ENCODE results near the gene PDK2. TPM values are rescaled to one million over a fixed set of nuclear protein-coding genes. Genes with fewer than 3 reads are reported as not detected.
A peak's percentile ranks its signal among the peaks of the same experiment; 100 is the strongest.

PDK2 gene
- total and polyA plus RNA-seq, 10 of the 15 experiments (the other 5 are each of a cell fraction or from before 2014, with no cell fraction given) = 0.98 to 22.6 (median 12.3) TPM

DNA sequence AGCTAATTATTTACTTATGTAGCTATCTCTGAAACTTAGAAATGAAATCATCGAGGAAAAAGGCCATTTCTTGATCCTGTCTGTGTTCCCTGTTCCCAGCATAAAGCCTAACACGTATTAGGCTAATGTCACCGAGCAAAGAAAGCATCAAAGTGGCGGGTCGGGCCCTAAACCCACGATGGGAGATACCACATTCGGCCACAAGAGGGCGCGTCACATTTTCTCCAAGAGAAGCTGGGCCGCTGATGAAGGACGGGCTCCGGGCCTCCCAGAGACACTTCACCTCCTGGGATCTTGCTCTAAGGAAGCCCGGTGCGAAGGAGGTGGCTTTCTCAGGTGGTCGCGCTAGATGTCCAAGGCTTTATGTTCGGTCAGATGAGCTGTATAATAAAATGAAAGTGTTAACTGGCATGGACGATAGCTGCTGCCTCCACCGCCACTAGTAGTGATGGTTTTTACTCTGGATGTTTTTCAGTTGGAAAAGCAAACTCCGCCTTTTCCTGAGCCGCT is 853 bp upstream of the PDK2 start:
- FAIRE-seq = peak; percentile 97
- H3K9ac ChIP-seq (ENCODE audit: control insufficient read depth, insufficient read depth, low read length) = peak overlapping the region; percentile 52
- POLR2A ChIA-PET = interaction anchor here (0.5 to 1.5 kb wide), 8 partner anchors 37 to 345 kb away, joined by 3 to 5 read pairs (median 4); partner anchors contain the start of gene SGCA
- H4K20me1 ChIP-seq (ENCODE audit: control insufficient read depth, insufficient read depth) = no peaks in the 10 kb centered on the region
- SMC1A ChIA-PET (ENCODE audit: uncharacterized antibody, unreplicated experiment) = interaction anchor here (0.6 to 3.7 kb wide), 29 partner anchors 9 to 528 kb away, joined by 3 to 23 read pairs (median 6); partner anchors contain the start of genes ITGA3, PPP1R9B and SGCA
- ATAC-seq = peak; percentile 78
- peak overlapping the region; percentile 98 for H2AFZ ChIP-seq (ENCODE audit: control insufficient read depth, low read depth, low read length)
- CTCF ChIA-PET = interaction anchor here (0.6 to 5.7 kb wide), 84 partner anchors 8 to 902 kb away, joined by 3 to 64 read pairs (median 5); partner anchors contain the start of genes COL1A1, ITGA3, LRRC59 and PPP1R9B
- peak; percentile 41 for DNase-seq (ENCODE audit: low read depth, low spot score)
- H3K4me3 ChIP-seq = peak overlapping the region; percentile 71
- peak overlapping the region; percentile 100 for H3K4me2 ChIP-seq (ENCODE audit: control insufficient read depth, insufficient read depth)
- RAD21 ChIA-PET (ENCODE audit: unreplicated experiment) = interaction anchor here (0.7 to 2.5 kb wide), 17 partner anchors 9 to 238 kb away, joined by 3 to 17 read pairs (median 5); partner anchors contain the start of gene COL1A1
- H3K36me3 ChIP-seq (ENCODE audit: control insufficient read depth in 2 of 2, insufficient read depth in 2 of 2, low read length in 1 of 2) = no peaks in the 10 kb centered on the region
- BruUV-seq (replicated peaks) = no TSS peak
- H3K79me2 ChIP-seq (ENCODE audit: control insufficient read depth, insufficient read depth, low read length) = no peaks in the 10 kb centered on the region
- WGBS (ENCODE audit: insufficient coverage, insufficient replicate concordance, low lambda C conversion rate, missing lambda C conversion rate) = 1% methylated on average over 21 of the region's 21 CpGs
- in situ Hi-C loops (cut with MboI) = loop anchor here (5.0 kb wide), 1 partner anchor 67 kb away; no protein-coding TSS in a partner anchor
- peak overlapping the region; percentile 14; the same call in 1 of the 2 replicates for H3K27ac ChIP-seq (ENCODE audit: control insufficient read depth, insufficient read depth)
- H3K4me1 ChIP-seq (ENCODE audit: control insufficient read depth, insufficient read depth, low read length) = peaks cover 17% of the 10 kb centered on the region
- no peaks in the 10 kb centered on the region for H3K9me3 ChIP-seq (replicated peaks; ENCODE audit: control insufficient read depth, insufficient read depth, low read length)
- intact Hi-C loops (cut with micrococcal nuclease; ENCODE audit: unreplicated experiment) = loop anchor here (1.0 to 2.0 kb wide), 3 partner anchors 37 to 203 kb away; partner anchors contain the start of gene ITGA3
- no peaks in the 10 kb centered on the region for H3K27me3 ChIP-seq (replicated peaks in 1 of 2; ENCODE audit: control insufficient read depth in 2 of 2, insufficient read depth in 2 of 2, low read length in 1 of 2)
- TF ChIP-seq RELA (IDR thresholded peaks at IDR 0.05; ENCODE audit: borderline replicate concordance, partially characterized antibody) = peak; percentile 66
- peak; percentile 51 for TF ChIP-seq RAD21 (IDR thresholded peaks at IDR 0.05; ENCODE audit: insufficient read depth, low read depth, low read length)
- 0 out of 2 replicates have a peak, but pooled peaks have one; percentile 11 for TF ChIP-seq EED (IDR thresholded peaks at IDR 0.05; ENCODE audit: low read depth)
- TF ChIP-seq NRF1 (conservative IDR thresholded peaks at IDR 0.05; ENCODE audit: low read depth, low read length) = no peak
- TF ChIP-seq RUNX3 (IDR thresholded peaks at IDR 0.05; ENCODE audit: low read length) = peak; percentile 48; the same call in 1 of the 2 replicates
- peak; percentile 62 for TF ChIP-seq SMC3 (IDR thresholded peaks at IDR 0.05; ENCODE audit: borderline replicate concordance, low read length)
- TF ChIP-seq, protein P1, sequence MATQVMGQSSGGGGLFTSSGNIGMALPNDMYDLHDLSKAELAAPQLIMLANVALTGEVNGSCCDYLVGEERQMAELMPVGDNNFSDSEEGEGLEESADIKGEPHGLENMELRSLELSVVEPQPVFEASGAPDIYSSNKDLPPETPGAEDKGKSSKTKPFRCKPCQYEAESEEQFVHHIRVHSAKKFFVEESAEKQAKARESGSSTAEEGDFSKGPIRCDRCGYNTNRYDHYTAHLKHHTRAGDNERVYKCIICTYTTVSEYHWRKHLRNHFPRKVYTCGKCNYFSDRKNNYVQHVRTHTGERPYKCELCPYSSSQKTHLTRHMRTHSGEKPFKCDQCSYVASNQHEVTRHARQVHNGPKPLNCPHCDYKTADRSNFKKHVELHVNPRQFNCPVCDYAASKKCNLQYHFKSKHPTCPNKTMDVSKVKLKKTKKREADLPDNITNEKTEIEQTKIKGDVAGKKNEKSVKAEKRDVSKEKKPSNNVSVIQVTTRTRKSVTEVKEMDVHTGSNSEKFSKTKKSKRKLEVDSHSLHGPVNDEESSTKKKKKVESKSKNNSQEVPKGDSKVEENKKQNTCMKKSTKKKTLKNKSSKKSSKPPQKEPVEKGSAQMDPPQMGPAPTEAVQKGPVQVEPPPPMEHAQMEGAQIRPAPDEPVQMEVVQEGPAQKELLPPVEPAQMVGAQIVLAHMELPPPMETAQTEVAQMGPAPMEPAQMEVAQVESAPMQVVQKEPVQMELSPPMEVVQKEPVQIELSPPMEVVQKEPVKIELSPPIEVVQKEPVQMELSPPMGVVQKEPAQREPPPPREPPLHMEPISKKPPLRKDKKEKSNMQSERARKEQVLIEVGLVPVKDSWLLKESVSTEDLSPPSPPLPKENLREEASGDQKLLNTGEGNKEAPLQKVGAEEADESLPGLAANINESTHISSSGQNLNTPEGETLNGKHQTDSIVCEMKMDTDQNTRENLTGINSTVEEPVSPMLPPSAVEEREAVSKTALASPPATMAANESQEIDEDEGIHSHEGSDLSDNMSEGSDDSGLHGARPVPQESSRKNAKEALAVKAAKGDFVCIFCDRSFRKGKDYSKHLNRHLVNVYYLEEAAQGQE (IDR thresholded peaks at IDR 0.05; ENCODE audit: low read depth, low read length) = no peak
- TF ChIP-seq YY1 (IDR thresholded peaks at IDR 0.05; ENCODE audit: low read depth, low read length) = peak; percentile 59; the same call in 1 of the 2 replicates
- TF ChIP-seq, protein P2, sequence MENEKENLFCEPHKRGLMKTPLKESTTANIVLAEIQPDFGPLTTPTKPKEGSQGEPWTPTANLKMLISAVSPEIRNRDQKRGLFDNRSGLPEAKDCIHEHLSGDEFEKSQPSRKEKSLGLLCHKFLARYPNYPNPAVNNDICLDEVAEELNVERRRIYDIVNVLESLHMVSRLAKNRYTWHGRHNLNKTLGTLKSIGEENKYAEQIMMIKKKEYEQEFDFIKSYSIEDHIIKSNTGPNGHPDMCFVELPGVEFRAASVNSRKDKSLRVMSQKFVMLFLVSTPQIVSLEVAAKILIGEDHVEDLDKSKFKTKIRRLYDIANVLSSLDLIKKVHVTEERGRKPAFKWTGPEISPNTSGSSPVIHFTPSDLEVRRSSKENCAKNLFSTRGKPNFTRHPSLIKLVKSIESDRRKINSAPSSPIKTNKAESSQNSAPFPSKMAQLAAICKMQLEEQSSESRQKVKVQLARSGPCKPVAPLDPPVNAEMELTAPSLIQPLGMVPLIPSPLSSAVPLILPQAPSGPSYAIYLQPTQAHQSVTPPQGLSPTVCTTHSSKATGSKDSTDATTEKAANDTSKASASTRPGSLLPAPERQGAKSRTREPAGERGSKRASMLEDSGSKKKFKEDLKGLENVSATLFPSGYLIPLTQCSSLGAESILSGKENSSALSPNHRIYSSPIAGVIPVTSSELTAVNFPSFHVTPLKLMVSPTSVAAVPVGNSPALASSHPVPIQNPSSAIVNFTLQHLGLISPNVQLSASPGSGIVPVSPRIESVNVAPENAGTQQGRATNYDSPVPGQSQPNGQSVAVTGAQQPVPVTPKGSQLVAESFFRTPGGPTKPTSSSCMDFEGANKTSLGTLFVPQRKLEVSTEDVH (IDR thresholded peaks at IDR 0.05; ENCODE audit: low read depth, partially characterized antibody) = peak; percentile 52
- peak; percentile 48; the same call in 1 of the 2 replicates for TF ChIP-seq SMARCA5 (IDR thresholded peaks at IDR 0.05)
- TF ChIP-seq FOXM1 (IDR thresholded peaks at IDR 0.05; ENCODE audit: low read depth, low read length) = 0 out of 2 replicates have a peak, but pooled peaks have one; percentile 4
- no peak for TF ChIP-seq SMAD5 (IDR thresholded peaks at IDR 0.05; ENCODE audit: low read depth)
- peak; percentile 21 for TF ChIP-seq SP1 (IDR thresholded peaks at IDR 0.05; ENCODE audit: low read depth, low read length)
